Nephron (organoid): ENCODE results near the gene CLDN2.
"Not testable (repeated sequence)": the region's sequence is repeated elsewhere in the genome, so short reads cannot be mapped to it uniquely, and the experiment has no call there.

Source experiments
- H3K27ac Mint-ChIP-seq, 3 experiments: 2 replicates each; pipeline ENCODE4 v1.8.0; 2020; ENCODE audit warnings: mixed read lengths in 3 of 3, mild to moderate bottlenecking in 2 of 3, moderate library complexity in 1 of 3
- H3K27me3 Mint-ChIP-seq: 2 replicates; pipeline ENCODE4 v1.8.0; 2021; ENCODE audit warnings: low read depth, mild to moderate bottlenecking, moderate library complexity, mixed read lengths
- H3K36me3 Mint-ChIP-seq: 2 replicates; pipeline ENCODE4 v1.8.0; 2020; ENCODE audit warnings: low read depth, mixed read lengths
- H3K4me1 Mint-ChIP-seq: 2 replicates; pipeline ENCODE4 v1.8.0; 2020; ENCODE audit warnings: mixed read lengths
- H3K4me3 Mint-ChIP-seq, 3 experiments: 2 replicates each; pipeline ENCODE4 v1.8.0; 2020; ENCODE audit warnings: mild to moderate bottlenecking in 3 of 3, mixed read lengths in 3 of 3, moderate library complexity in 2 of 3
- H3K9me3 Mint-ChIP-seq: 2 replicates; pipeline ENCODE4 v1.8.0; 2020; ENCODE audit warnings: mixed read lengths
- CTCF ChIP-seq, 3 experiments: fragments of 200-600 bp; sonication (generic); IDR thresholded peaks; one replicate each; pipeline ENCODE4 v1.5.0; 2021; ENCODE audit warnings: antibody characterized with exemption in 3 of 3; ENCODE audit not compliant: unreplicated experiment in 3 of 3

The CLDN2 gene

GRCh38 chrX:106964290-106964689 is 44.1 kb downstream of the CLDN2 start:
- Mint-ChIP-seq H3K27me3 (no peaks in the 10 kb centered on the region), H3K27ac (no peak overlapping the region), H3K9me3 (peaks cover 32% of the 10 kb centered on the region), H3K4me3 (no peak overlapping the region), H3K36me3 (peaks cover 37% of the 10 kb centered on the region), H3K4me1 (no peaks in the 10 kb centered on the region)
- TF ChIP-seq CTCF (IDR thresholded peaks at IDR 0.05; ENCODE audit: unreplicated experiment in 3 of 3) = no peak

GRCh38 chrX:106966547-106966946 is 46.3 kb downstream of the CLDN2 start:
- not testable (repeated sequence) for H3K4me1 Mint-ChIP-seq
- Mint-ChIP-seq H3K9me3 (peaks cover 45% of the 10 kb centered on the region), H3K36me3 (peaks cover 38% of the 10 kb centered on the region)

GRCh38 chrX:106972896-106973295 is 52.7 kb downstream of the CLDN2 start:
- Mint-ChIP-seq H3K36me3 (peaks cover 18% of the 10 kb centered on the region), H3K4me3 (no peak overlapping the region)

More at GRCh38 chrX:106966547-106966946, 46.3 kb downstream of the CLDN2 start:
- not testable (repeated sequence) for H3K27ac Mint-ChIP-seq, H3K4me3 Mint-ChIP-seq, H3K27me3 Mint-ChIP-seq

GRCh38 chrX:106973433-106974149 is 53.4 kb downstream of the CLDN2 start:
- TF ChIP-seq CTCF (IDR thresholded peaks at IDR 0.05; ENCODE audit: unreplicated experiment in 3 of 3) = no peak
- H3K4me1 Mint-ChIP-seq = no peaks in the 10 kb centered on the region
- no peak overlapping the region for H3K4me3 Mint-ChIP-seq
- H3K27ac Mint-ChIP-seq = no peak overlapping the region
- H3K36me3 Mint-ChIP-seq = peaks cover 12% of the 10 kb centered on the region
- no peaks in the 10 kb centered on the region for H3K27me3 Mint-ChIP-seq
- H3K9me3 Mint-ChIP-seq = peaks cover 25% of the 10 kb centered on the region

More at GRCh38 chrX:106972896-106973295, 52.7 kb downstream of the CLDN2 start:
- Mint-ChIP-seq H3K4me1 (no peaks in the 10 kb centered on the region), H3K27me3 (no peaks in the 10 kb centered on the region), H3K27ac (no peak overlapping the region), H3K9me3 (peaks cover 31% of the 10 kb centered on the region)
- no peak for TF ChIP-seq CTCF (IDR thresholded peaks at IDR 0.05; ENCODE audit: unreplicated experiment in 3 of 3)

- no peak overlapping the region for H3K4me3 Mint-ChIP-seq
- TF ChIP-seq CTCF (IDR thresholded peaks at IDR 0.05; ENCODE audit: unreplicated experiment in 3 of 3) = no peak
- no peaks in the 10 kb centered on the region for H3K4me1 Mint-ChIP-seq
- no peaks in the 10 kb centered on the region for H3K27me3 Mint-ChIP-seq
- H3K27ac Mint-ChIP-seq = no peak overlapping the region
- H3K36me3 Mint-ChIP-seq = peaks cover 4% of the 10 kb centered on the region
- peaks cover 6% of the 10 kb centered on the region for H3K9me3 Mint-ChIP-seq
These were observed 56.2 kb downstream of the CLDN2 start for GRCh38 chrX:106976416-106976815.
